ENCODE measurements around the gene DDX23.

The DDX23 gene

DNA sequence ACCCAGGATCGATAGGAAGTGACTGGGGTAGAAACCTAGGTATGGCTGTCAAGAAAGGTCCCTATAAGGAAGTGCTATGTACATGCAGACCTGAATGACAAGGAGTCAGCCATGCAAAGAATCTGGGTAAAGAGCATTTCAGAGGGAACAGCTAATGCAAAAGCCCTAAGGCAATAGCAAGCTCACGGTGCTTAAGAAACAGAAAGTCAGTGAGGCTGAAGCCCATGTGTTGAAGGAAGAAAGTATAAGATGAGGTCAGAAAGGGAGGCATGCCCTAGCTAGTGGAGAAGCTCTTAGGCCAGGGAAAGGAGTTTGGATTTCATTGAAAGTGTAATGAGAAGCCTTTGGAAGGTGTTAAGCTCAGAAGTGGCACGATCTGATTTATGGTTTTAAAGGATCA is 57.1 kb downstream of the DDX23 start:
- DNase-seq, result no peak

GRCh38 chr12:48793696-48794095 is 58.3 kb downstream of the DDX23 start:
- no peak for DNase-seq

GRCh38 chr12:48789858-48790326 is 62.1 kb downstream of the DDX23 start:
- no peak for DNase-seq

DNA sequence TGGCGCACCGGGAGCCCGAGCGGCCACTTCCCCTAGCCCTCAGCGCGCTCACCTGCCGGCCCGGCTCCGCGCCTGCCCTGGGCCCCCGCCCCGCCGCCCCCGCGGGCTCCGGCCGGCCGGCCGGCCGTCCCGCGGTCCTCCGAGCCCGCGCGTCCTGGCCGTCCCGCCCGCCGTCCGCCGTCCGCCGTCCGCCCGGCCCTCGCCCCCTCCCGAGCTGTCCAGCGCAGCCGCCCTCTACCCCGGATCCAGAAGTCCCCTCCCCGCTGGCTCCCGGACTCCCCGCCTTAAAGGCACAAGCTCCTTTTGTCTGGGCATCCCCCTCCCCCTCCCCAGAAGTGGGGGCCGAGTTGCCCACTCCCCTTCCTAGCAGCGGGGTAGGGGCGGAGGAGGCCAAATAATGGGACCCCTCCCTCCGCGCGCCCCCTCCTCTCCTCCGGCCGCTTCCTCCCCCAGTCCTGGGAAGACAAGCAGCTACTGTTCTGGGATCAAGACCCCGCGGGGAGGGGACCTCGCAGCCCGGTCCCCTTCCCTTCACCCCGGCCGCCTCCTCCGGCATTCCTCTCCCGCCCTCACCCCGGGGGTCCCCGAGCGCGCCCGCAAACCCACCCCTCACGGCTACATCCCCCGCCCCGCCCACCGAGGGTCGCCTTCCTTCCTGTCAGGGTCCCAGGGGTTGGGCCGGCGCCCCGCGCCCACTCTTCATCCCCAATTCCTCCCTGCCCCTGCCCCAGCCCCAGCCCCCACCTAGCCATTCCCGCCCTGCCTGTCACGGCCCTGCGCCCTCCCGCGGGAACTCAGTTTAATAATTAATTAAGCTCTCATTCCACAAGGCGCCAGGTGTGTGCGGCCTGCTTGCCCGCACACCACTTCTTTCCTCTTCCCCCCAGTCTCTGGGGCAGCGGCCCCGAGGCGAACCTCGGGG is 62.8 kb downstream of the DDX23 start, which contains the start of gene ADCY6:
Gene ADCY6 (minus strand): TSS at position 236 of the 922 bp plus-strand sequence. CDS start 5,655 bp downstream, outside the sequence.
- DNase-seq, result no peak

DNA sequence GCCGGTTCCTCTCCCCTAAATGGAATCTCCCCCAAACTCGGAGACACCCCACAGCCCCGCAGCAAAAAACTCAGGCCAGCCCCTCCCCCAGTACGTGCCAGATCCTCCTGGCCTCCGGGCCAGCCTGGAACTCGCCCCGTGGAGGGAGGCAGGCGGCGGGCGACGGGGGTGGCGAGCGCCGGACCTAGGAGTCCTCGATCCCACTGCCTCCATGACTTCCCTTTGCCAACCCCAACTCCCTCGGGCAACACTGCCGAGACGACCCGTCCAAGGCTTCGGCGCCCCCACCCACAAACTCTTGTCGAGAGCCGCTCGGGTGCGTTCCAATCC is 63.5 kb downstream of the DDX23 start:
- no peak for DNase-seq

DNA sequence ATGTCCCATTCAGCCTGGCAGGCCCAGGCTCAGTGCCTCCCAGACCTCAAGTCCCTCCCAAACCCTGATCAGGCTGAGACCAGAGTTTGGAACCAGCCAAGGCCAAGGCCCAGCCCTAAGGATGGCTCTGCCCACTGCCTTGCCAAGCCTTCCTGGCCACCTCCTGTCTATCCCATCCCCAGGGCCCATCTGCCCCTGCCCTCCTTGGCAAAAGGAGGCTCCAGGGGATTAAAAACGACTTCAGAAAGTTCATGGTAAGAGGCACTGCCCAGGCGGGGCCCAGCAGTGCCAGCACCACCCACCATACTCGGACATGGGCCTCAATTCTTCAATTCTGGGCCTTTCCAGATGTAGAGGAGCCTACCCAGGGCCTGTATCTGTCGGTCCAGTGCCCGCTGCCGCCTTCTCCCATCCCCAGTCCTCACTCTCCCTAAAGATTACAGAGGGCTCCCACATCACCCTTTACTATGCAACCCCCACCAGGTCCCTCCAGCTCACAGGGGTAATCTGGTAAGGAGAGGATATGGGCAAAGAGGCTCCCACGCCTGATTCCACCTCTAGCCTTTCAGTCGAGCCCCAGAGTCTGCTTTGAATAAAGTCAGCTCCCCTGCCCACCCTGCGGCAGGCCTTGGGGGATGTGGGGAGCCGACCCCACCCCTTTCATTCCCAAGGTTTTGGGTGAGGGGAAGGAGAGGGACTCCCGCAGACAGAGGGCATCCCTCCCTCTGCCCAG is 64.0 kb downstream of the DDX23 start:
- no peak for DNase-seq

DNA sequence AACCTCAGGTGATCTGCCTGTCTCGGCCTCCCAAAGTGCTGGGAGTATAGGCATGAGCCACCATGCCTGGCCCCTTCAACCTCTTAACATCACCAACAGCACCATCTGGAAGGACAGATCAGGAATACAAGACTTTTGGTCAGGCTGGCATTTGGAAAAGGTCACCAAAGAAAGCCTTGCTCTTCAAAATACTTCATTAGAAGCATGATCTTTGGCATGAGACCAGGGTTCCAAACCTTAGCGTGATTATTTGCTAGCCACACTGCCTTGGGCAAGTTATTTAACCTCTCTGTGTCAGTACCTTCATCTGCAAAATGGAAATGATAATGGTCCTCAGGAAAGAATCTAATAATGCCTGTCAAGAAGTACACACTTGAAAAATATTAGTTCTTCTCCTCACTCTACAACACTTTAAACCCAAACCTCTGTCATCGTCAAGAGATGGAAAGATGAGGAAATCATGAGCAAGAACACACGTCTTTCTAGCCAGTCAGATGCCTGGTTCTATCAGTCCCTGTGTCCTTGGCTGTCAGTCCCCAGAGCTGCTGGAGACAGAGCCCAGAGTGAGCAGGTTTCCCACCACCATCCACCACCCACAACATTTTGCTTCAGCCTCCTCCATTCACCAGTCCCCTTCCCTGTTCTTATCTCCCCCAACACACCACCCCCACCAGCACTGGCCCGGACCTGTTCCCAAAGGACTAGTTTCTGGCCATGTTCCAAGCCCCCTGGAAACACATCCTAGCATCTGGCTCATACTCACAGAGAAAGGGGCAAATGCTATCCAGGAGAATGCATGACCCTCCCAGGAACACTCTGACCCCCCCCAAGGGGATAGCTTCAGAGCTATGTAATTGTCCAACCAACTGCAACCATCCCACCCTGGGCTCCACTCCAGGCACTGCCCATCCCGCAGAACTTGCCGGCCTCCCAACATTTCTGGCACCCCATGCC is 65.1 kb downstream of the DDX23 start:
- DNase-seq, result no peak

DNA sequence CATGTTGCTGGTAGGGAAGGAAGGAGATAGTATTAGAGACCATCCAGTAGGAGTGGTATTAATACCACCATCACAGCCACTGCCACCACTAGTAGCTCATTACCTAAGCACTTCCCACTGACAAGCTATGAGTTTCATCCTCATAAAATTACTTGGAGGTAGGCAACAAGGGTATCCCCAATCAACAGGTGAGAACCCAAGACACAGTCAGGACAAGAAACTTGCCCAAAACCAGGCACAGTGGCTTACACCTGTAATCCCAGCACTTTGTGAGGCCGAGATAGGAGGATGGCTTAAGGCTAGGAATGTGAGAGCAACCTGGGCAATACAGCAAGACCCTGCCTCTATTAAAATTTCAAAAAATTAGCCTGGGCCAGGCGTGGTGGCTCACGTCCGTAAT is 68.5 kb downstream of the DDX23 start:
- DNase-seq, result no peak

DNA sequence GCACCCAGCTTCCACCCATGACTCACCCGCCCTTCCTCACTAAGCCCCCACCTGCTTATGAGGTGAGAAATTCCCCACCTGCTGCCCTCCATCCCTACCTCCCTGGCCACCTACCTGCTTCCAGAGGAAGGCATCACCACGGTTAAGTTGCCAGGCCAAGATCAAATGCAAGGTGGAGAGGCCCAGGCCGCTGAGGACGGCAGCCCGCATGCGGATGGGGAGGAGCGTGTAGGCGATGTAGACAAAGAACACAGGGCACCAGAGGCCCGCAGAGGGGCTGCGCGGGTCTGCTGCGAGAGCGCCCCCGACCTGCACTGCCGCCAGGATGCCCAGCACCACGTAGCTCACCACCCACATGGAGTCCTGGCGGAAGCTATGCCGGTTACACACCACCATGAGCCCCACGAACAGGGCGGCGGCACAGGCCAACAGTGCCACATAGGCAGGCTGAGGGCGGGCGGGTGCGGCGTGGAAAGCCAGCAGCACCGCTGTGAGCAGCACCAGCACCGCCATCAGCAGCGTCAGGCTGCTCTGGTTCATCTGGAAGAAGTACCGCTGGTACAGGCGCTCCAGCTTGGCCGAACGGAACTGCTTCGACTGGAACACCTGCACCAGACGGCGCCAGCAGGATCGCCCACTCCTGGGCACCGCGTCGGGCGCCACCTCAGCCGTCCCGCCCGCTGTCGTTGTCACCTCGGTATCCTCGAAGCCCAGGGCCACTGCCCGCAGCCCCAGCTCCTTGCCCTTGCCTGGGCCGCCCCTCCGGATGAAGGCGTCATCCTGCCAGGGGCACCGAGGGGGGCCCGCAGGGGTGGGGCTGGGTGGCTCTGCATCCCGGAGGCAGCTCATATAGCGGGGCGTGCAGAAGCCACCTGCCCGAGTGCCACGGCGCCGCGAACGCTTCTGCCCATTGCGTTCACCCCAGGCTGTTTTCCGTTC is 69.2 kb downstream of the DDX23 start:
- DNase-seq, result no peak

DNA sequence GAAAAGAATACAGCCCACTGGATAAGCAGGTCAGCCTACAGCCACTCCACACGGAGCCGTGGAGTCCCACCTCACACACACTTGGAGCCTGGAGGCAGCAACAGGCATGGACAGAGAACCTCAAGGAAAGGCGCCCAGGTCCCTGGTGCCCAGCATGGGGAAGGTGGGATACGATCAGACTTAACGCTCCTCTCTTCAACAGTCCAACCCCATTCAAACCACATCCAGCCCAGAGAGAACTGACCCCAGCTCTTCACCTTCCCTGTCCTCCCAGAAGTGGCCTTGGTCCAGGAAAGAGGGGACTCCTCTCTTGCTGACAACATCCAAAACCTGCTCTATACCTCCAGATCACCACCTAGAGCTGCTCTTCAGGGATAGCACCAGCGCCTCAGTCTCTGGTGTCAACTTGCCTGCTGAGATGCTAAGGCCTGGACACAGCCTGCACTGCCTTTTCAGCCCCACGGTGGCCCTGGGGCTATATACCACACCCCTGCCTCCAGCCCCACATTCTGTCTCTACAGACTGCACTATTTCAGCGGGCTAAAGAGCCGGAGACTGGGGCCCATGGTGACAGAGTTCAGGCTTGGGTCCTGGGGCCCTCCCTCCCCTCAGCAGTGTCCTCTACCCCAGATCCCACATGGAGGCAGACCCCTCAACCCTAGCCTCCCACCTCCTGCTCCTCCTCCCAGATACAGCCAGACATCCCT is 70.1 kb downstream of the DDX23 start:
- no peak for DNase-seq

GRCh38 chr12:48780381-48781025 is 71.5 kb downstream of the DDX23 start:
- no peak for DNase-seq

- DNase-seq, result no peak
Measured at GRCh38 chr12:48779869-48780268, 72.1 kb downstream of the DDX23 start.
